ENCODE data around the gene MEGF11.

MEGF11 gene

GRCh38 chr15:66092053-66093016 lies 161.2 kb downstream of the MEGF11 start:
- no peak for DNase-seq (ENCODE audit: low read depth in 2 of 2)

GRCh38 chr15:66089509-66089908 lies 164.0 kb downstream of the MEGF11 start:
- DNase-seq (ENCODE audit: low read depth in 2 of 2): no peak

GRCh38 chr15:66089049-66089448 lies 164.5 kb downstream of the MEGF11 start:
- no peak for DNase-seq (ENCODE audit: low read depth in 2 of 2)

GRCh38 chr15:66085128-66085527 lies 168.4 kb downstream of the MEGF11 start:
- DNase-seq (ENCODE audit: low read depth in 2 of 2): peak; percentile 10 to 11

GRCh38 chr15:66084704-66085103 lies 168.8 kb downstream of the MEGF11 start:
- DNase-seq (ENCODE audit: low read depth in 2 of 2): no peak

GRCh38 chr15:66080717-66081398 lies 172.7 kb downstream of the MEGF11 start:
- DNase-seq (ENCODE audit: low read depth in 2 of 2): no peak

- no peak for DNase-seq (ENCODE audit: low read depth in 2 of 2)
Observed at GRCh38 chr15:66078929-66079275, 174.6 kb downstream of the MEGF11 start.

GRCh38 chr15:66078196-66078928 lies 175.2 kb downstream of the MEGF11 start:
- DNase-seq (ENCODE audit: low read depth in 2 of 2): no peak

GRCh38 chr15:66077320-66077663 lies 176.3 kb downstream of the MEGF11 start:
- DNase-seq (ENCODE audit: low read depth in 2 of 2): no peak

- DNase-seq (ENCODE audit: low read depth in 2 of 2): no peak
Observed at GRCh38 chr15:66076591-66077319, 176.8 kb downstream of the MEGF11 start.

- DNase-seq (ENCODE audit: low read depth in 2 of 2): no peak
Observed at GRCh38 chr15:66075947-66076346, 177.6 kb downstream of the MEGF11 start.

- no peak for DNase-seq (ENCODE audit: low read depth in 2 of 2)
Observed at GRCh38 chr15:66072616-66073361, 180.8 kb downstream of the MEGF11 start.

GRCh38 chr15:66071921-66072295 lies 181.6 kb downstream of the MEGF11 start:
- DNase-seq (ENCODE audit: low read depth in 2 of 2): no peak

GRCh38 chr15:66071160-66071920 lies 182.2 kb downstream of the MEGF11 start:
- DNase-seq (ENCODE audit: low read depth in 2 of 2): no peak

- DNase-seq (ENCODE audit: low read depth in 2 of 2): no peak
Observed at GRCh38 chr15:66070220-66070934, 183.2 kb downstream of the MEGF11 start.

GRCh38 chr15:66069751-66070150 lies 183.8 kb downstream of the MEGF11 start:
- no peak for DNase-seq (ENCODE audit: low read depth in 2 of 2)

GRCh38 chr15:66068801-66069200 lies 184.7 kb downstream of the MEGF11 start:
- no peak for DNase-seq (ENCODE audit: low read depth in 2 of 2)

- no peak for DNase-seq (ENCODE audit: low read depth in 2 of 2)
Observed at GRCh38 chr15:66067687-66068086, 185.9 kb downstream of the MEGF11 start.

GRCh38 chr15:66066481-66066880 lies 187.1 kb downstream of the MEGF11 start:
- no peak for DNase-seq (ENCODE audit: low read depth in 2 of 2)

GRCh38 chr15:66066005-66066404 lies 187.5 kb downstream of the MEGF11 start:
- no peak for DNase-seq (ENCODE audit: low read depth in 2 of 2)
